GM10847 (cell line): ENCODE results near the gene BATF.

Experiments
- POLR2A ChIP-seq: IDR thresholded peaks from 2 replicates; pipeline ENCODE4 v1.6.1; 2011; ENCODE audit not compliant: insufficient read length; ENCODE audit errors: extremely low read depth

BATF gene

DNA sequence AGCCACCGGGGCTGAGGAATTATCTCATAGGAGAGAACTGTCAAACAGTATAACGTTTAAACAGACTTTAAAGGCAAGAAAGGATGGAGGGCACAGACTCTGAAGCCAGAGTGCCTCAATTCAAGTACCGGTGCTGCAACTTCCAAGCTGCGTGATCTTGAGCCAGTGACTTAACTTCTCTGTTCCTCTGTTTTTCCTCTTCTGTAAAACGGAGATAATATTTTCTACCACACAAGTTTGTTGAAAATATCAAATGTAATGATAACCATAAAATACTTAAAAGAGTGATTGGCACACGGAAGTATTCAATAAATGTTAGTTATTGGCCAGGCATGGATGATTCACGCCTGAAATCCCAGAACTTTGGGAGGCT is 18.2 kb downstream of the BATF start:
- no peak for TF ChIP-seq POLR2A

DNA sequence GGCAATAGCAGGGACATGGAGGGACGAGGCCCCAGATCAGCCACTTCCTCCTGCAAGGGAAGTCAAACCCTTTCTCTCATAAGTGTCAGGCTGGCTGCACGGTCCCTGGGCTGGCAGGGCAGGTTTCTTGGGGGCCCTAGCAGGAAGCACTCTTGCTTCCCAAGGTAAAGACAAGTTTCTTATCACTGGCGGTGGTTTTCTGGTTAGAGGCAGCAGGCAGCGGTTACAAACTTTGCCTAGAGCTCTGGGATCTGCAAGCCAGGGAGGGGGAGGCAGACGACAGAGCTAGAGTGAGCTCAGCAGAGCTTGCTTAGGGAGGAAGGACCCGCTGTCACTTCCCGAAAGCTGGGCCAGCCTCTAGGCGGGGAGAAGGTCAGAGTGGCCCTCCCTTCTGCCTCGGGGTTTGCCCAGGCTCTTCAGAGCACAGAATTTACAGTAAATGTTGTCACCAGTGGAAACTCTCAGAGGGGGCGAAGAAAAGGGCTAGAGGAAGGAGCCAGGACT is 20.4 kb downstream of the BATF start:
- TF ChIP-seq POLR2A, result no peak

DNA sequence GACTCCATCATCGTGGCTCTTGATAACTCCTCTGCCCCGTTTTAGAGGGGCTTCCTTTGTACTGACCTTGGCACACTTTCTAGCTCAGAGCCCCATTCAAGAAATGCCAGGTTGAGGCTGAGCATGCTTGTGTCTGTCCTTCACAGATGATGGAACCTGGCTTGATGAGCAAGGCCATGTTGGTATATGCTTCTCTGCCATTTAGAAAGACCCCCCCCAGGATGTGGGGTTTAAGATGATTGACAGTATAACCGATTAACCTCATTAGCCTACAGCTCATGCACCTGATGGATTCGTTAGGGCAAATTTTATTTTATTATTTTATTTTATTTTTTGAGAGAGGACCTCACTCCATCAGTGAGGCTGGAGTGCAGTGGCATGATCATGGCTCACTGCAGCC is 21.0 kb downstream of the BATF start:
- no peak for TF ChIP-seq POLR2A

DNA sequence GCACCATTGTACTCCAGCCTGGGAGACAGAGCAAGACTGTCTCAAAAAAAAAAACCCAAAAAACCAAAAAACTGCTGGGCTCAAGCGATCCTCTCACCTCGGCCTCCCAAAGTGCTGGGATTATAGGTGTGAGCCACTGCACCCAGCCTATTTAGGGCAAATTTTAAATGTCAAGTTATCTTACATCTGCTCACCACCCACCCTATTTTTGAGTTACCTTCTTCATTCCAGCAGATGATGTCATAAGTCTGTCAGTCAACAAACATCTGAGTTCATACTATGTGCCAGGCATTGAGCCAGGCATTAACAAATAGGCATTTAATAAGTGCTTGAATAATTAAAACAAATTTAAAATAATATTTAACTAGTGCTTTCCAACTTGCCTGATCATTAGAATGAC is 21.5 kb downstream of the BATF start:
- TF ChIP-seq POLR2A, result no peak

DNA sequence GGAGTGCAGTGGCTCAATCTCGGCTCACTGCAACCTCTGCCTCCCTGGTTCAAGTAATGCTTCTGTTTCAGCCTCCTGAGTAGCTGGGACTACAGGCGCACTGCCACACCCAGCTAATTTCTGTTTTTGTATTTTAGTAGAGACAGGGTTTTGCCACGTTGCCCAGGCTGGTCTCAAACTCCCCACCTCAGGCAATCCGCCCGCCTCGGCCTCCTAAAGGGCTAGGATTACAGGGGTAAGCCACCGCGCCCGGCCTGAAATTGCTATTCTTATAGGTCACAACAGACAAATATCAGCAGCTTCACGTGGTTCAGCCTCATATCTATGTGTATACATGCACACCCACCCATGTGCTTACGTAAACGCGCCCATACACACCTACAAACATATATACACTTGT is 23.6 kb downstream of the BATF start:
- no peak for TF ChIP-seq POLR2A

DNA sequence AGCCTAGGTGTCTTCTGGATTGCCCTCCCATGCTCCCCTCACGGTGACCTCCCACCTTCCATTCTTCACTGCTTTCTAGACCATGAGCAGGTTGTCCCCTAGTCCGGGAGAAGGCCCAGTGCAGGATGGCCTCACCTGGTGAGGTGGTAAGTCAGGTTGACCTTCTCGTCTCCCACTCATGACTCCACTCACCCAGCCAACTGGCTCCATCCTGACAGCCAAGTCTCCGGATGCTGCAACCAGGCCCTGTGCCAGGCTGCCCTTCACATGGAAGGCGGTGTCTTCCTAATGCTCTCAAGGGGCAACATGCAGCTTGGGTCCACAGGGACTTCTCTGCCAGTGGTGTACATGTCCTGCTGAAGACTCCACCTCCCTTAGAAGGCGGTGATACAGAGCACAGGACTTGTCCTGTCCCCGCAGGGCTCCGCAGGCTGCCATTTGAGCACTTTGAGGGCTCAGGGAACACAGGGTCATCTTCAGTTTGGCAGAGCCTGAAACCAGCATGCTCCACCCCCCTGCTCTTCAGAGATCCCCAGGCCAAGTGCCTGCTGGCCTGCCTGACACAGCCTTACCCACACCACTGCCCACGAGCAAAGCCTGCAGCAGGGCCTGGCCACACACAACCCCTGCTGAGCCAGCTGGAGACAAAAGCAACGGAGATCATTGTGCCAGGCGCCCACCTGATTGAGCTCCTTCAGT is 25.4 kb downstream of the BATF start:
- TF ChIP-seq POLR2A, result no peak

DNA sequence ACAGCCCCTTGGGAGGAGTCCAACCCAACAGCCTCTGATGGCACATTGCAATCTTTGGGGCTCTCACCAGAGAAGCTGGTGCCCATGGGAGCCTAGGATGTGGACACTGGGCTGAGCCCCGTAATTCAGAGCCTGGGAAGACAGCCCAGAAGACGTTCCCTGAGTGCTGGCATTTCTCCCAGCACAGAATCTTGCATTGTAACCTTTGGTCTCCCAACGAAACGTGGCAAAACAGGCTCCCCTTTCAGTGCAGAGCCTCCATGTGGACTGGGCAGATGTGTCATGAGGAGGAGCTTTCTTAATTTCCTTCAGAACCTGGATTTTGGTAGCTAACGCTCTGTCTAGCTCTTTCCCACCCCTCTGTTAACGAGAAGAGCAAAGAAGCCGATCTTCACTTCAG is 26.3 kb downstream of the BATF start:
- TF ChIP-seq POLR2A, result no peak

DNA sequence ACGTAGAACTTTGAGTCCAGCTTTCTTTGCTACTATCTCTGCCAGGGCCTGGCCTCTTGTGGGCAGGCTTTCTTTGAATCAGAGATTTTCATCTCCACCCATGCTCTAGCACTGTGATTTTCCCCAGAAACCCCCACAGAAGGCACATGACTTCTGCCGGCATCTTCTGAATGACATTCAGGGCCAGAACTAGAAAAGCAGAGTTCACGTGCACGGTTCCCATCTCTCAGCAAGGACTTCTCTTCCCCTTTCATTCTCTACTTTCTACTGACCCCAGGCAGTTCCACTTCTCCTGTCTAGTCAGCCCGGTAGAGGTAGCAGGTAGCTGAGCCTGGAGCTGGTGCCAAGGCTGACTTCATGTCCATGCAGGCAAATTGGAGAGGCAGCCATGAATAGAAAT is 26.9 kb downstream of the BATF start:
- no peak for TF ChIP-seq POLR2A

DNA sequence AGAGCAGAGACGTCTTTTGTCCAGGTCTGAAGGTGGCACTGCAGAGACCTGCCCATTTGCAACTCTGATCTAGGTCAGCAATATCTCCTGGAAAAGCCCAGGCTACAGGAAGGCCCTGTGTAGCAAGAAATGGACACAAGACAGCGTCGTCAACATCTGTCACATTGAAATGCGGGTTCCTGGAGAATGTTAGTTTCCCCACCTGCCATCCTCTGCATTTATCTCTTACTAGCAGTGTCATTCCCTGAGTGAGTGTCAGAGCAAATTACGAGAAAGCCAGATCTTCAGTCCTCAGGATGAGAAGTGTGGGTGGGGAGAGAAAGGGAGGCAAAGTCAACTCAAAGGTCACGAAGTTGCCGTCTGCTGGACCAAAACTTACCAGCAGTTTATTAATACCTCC is 28.8 kb downstream of the BATF start:
- TF ChIP-seq POLR2A, result no peak

DNA sequence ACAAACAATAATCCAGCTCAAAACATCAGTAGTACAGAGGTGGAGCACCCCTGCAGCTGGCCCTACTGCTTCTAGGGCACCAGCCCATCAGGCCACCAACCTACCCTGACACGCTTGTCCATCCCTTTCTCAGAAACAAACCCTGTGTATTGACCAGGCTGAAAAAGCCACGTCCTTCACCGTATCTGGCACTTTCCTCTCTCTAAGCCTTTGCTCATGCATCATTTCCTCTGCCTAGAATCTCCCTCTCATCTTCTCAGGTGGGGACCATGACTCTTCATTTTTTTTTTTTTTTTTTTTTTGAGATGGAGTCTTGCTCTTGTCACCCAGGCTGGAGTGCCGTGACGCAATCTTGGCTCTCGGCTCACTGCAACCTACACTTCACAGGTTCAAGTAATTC is 30.9 kb downstream of the BATF start:
- no peak for TF ChIP-seq POLR2A

- TF ChIP-seq POLR2A, result no peak
These were observed 31.6 kb downstream of the BATF start for GRCh38 chr14:75553761-75554364.

DNA sequence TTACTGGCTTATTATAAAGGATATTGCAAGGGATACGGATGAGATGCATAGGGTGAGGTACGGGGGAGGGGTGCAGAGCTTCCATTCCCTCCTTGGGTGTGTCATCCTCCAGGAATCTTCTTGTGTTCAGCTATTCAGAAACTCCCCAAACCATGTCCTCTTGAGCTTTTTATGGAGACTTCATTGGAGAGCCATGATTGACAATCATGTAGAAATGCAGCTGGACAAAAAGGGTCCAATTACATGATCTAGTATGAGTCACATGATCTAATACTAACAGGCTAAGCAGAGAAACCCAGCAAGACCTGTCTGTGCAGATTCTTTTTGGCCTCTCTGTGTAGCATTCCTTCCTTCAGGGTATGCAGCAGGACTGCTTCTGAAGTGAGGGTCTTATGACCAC is 32.2 kb downstream of the BATF start:
- TF ChIP-seq POLR2A, result no peak

DNA sequence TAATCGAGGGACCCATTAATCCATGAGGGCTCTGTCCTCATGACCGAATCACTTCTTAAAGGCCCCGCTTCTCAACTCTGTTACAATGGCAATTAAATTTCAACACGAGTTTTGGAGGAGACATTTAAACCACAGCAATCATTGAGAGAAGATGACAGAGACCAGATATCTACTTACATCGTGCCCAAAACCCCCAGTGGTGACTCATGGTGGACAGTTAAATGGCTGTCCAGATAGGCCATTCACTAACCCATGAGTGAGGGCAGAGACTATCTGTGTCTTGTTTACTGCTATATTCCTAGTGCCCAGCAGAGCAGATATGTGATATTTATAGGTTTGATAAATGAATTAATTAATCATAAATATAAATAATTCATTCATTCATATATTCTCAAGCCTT is 36.2 kb downstream of the BATF start:
- no peak for TF ChIP-seq POLR2A

DNA sequence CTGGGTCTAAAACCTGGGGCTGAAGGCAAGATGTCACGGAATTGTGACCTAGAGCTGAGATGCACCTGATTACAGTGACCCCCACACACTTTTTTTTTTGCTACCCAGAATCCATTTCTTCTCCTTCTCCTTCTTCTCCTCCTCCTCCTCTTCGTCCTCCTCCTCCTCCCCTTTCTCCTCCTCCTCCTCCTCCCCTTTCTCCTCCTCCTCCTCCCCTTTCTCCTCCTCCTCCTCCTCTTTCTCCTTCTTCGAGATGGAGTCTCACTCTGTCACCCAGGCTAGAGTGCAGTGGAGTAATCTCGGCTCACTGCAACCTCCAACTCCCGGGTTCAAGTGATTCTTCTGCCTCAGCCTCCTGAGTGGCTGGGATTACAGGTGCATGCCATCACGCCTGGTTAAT is 36.8 kb downstream of the BATF start:
- no peak for TF ChIP-seq POLR2A

DNA sequence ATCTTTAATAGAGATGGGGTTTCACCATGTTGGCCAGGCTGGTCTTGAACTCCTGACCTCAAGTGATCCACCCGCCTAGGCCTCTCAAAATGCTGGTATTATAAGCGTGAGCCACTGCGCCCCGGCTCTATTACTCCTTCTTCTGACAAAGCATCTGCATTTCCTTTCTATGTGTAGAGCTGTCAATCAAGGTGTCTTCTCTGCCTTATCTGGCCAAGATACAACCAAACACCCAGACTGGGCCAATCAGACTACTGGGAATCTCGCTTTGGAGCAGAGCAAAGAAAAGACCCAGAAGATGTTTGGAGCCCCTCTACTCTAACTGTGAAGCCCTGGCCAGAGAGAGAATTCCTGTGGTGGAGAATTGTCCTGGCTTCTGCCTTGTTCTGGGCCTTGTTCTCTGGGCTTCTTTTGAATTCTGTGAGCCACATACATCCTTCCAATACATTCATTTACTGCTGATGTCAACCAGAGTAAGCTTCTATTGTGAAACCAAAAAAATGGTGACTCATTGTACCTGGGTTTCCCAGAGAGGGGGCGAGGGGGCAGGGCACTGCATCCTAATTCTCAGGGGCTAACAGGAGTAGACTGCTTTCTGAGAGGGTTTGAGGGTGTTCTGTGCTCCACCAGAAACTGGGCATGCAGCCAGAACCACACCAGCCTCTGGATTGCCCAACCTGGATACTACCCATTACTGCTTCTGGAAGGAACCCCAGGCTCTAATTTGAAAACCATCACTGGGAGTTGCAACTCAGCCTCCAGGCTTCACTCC is 37.4 kb downstream of the BATF start:
- TF ChIP-seq POLR2A, result no peak

GRCh38 chr14:75561013-75561432 is 38.8 kb downstream of the BATF start:
- TF ChIP-seq POLR2A, result no peak
